CD4-positive, CD25-positive, alpha-beta regulatory T cell (primary cell): ENCODE results near the gene OSMR. TPM values are rescaled to one million over a fixed set of nuclear protein-coding genes. Genes with fewer than 3 reads are reported as not detected.

Source experiments
- ATAC-seq, 2 donors: fragments of 150-1000 bp; cut with Tn5 transposase; one replicate each; pipeline ENCODE4 v1.10.0; 2021; ENCODE audit warnings: low read depth in 2 of 2, moderate number of reproducible peaks in 2 of 2, moderate library complexity in 1 of 2
- DNase-seq, 3 donors: peaks; one replicate each; pipeline versions ENCODE4 v3.0.0 to v3.0.0-alpha.2; 2012 to 2022; ENCODE audit warnings: mixed read lengths in 1 of 3
- H3K27ac ChIP-seq: one replicate; pipeline ENCODE4 v1.7.0; 2013; ENCODE audit warnings: mild to moderate bottlenecking, low read length; ENCODE audit not compliant: insufficient read depth, poor library complexity, severe bottlenecking
- H3K27me3 ChIP-seq: one replicate; pipeline ENCODE4 v1.7.0; 2013; ENCODE audit warnings: low read length; ENCODE audit not compliant: control insufficient read depth, insufficient read depth
- H3K36me3 ChIP-seq: one replicate; pipeline ENCODE4 v1.7.0; 2013; ENCODE audit warnings: mild to moderate bottlenecking, low read length, moderate library complexity; ENCODE audit not compliant: control insufficient read depth, insufficient read depth
- H3K4me1 ChIP-seq: 2 replicates; pipeline ENCODE4 v1.7.0; 2013; ENCODE audit warnings: mild to moderate bottlenecking, low read length; ENCODE audit not compliant: insufficient read depth, control insufficient read depth, poor library complexity, severe bottlenecking
- H3K4me3 ChIP-seq: one replicate; pipeline ENCODE4 v1.7.0; 2013; ENCODE audit warnings: low read depth, mild to moderate bottlenecking, low read length, moderate library complexity
- H3K9me3 ChIP-seq, 2 experiments: 1 replicate in 1 of 2; 2 replicates in 1 of 2; pipeline ENCODE4 v1.7.0; 2013; ENCODE audit warnings: low read length in 2 of 2, mild to moderate bottlenecking in 1 of 2, moderate library complexity in 1 of 2; ENCODE audit not compliant: control insufficient read depth in 2 of 2
- H3K27ac Mint-ChIP-seq, 3 donors: one replicate each; pipeline ENCODE4 v1.8.0; 2020 to 2022; ENCODE audit warnings: mild to moderate bottlenecking in 3 of 3, mixed read lengths in 3 of 3, moderate library complexity in 2 of 3
- H3K27me3 Mint-ChIP-seq: one replicate; pipeline ENCODE4 v1.8.0; 2022; ENCODE audit warnings: mild to moderate bottlenecking, mixed read lengths
- H3K36me3 Mint-ChIP-seq: one replicate; pipeline ENCODE4 v1.8.0; 2020; ENCODE audit warnings: mixed read lengths
- H3K4me1 Mint-ChIP-seq, 4 donors: one replicate each; pipeline ENCODE4 v1.8.0; 2020 to 2022; ENCODE audit warnings: mixed read lengths in 4 of 4, mild to moderate bottlenecking in 1 of 4
- H3K4me3 Mint-ChIP-seq, 4 donors: one replicate each; pipeline ENCODE4 v1.8.0; 2020 to 2022; ENCODE audit warnings: mild to moderate bottlenecking in 4 of 4, mixed read lengths in 4 of 4, moderate library complexity in 3 of 4
- H3K9me3 Mint-ChIP-seq, 7 donors: one replicate each; pipeline ENCODE4 v1.8.0; 2020 to 2022; ENCODE audit warnings: mixed read lengths in 7 of 7, mild to moderate bottlenecking in 3 of 7, moderate library complexity in 2 of 7
- polyA plus RNA-seq, 4 donors: library from polyadenylated mRNA; unstranded; fragments of 300-500 nt; fragmentation: Illumina TruSeq; gene quantifications; one replicate each; pipeline ENCODE4 v1.2.3, GENCODE V29; 2021
- total RNA-seq: library from RNA; stranded (reverse); gene quantifications from one replicate; pipeline ENCODE4 v1.2.3, GENCODE V29; 2022

Gene OSMR
- total and polyA plus RNA-seq, 5 donors from 2014 or later: 0.31 TPM; not detected in 4

- Histone ChIP-seq H3K27ac (no peak overlapping the region), H3K27me3 (no peaks in the 10 kb centered on the region), H3K4me3 (no peak overlapping the region), H3K36me3 (peaks cover 86% of the 10 kb centered on the region), H3K4me1 (no peaks in the 10 kb centered on the region), H3K9me3 (no peaks in the 10 kb centered on the region)
- no peaks in the 10 kb centered on the region for H3K9me3 Mint-ChIP-seq
- peaks cover 22% of the 10 kb centered on the region for H3K36me3 Mint-ChIP-seq
- ATAC-seq (no peak), DNase-seq (no peak)
- H3K4me1 Mint-ChIP-seq: peaks cover 0 to 7% (median under 1%) of the 10 kb centered on the region in 4 donors
- no peaks in the 10 kb centered on the region for H3K27me3 Mint-ChIP-seq
- no peak overlapping the region for H3K27ac Mint-ChIP-seq
- no peak overlapping the region for H3K4me3 Mint-ChIP-seq
Measured at GRCh38 chr5:38944282-38944681, 98.5 kb downstream of the OSMR start.

GRCh38 chr5:38948501-38948900, 102.7 kb downstream of the OSMR start:
- peak overlapping the region in 1 of 3 donors; percentile 25 for H3K27ac Mint-ChIP-seq

GRCh38 chr5:38953426-38954012, 107.7 kb downstream of the OSMR start:
- Mint-ChIP-seq H3K9me3 (no peaks in the 10 kb centered on the region), H3K4me1 (peaks cover 0 to 6% (median 0%) of the 10 kb centered on the region in 4 donors), H3K36me3 (peaks cover 61% of the 10 kb centered on the region), H3K27me3 (no peaks in the 10 kb centered on the region), H3K4me3 (no peak overlapping the region), H3K27ac (no peak overlapping the region)
- Histone ChIP-seq H3K4me1 (no peaks in the 10 kb centered on the region), H3K36me3 (peaks cover 99% of the 10 kb centered on the region), H3K4me3 (no peak overlapping the region), H3K9me3 (no peaks in the 10 kb centered on the region), H3K27ac (no peak overlapping the region), H3K27me3 (no peaks in the 10 kb centered on the region)
- ATAC-seq: no peak
- no peak for DNase-seq

More at GRCh38 chr5:38948501-38948900, 102.7 kb downstream of the OSMR start:
- no peaks in the 10 kb centered on the region for H3K27me3 Mint-ChIP-seq
- H3K4me1 Mint-ChIP-seq: no peaks in the 10 kb centered on the region
- H3K27me3 ChIP-seq: no peaks in the 10 kb centered on the region
- H3K36me3 Mint-ChIP-seq: peaks cover 44% of the 10 kb centered on the region
- no peak overlapping the region for H3K27ac ChIP-seq
- no peak overlapping the region for H3K4me3 ChIP-seq
- DNase-seq: no peak
- no peaks in the 10 kb centered on the region for H3K9me3 Mint-ChIP-seq
- H3K9me3 ChIP-seq: no peaks in the 10 kb centered on the region
- ATAC-seq: no peak
- H3K36me3 ChIP-seq: peaks cover 95% of the 10 kb centered on the region
- H3K4me1 ChIP-seq: no peaks in the 10 kb centered on the region
- no peak overlapping the region for H3K4me3 Mint-ChIP-seq

GRCh38 chr5:38961691-38962090, 115.9 kb downstream of the OSMR start:
- Histone ChIP-seq H3K4me3 (no peak overlapping the region), H3K9me3 (no peaks in the 10 kb centered on the region), H3K36me3 (peaks cover 93% of the 10 kb centered on the region), H3K27ac (no peak overlapping the region), H3K4me1 (no peaks in the 10 kb centered on the region), H3K27me3 (no peaks in the 10 kb centered on the region)
- H3K27ac Mint-ChIP-seq: no peak overlapping the region
- ATAC-seq: no peak
- no peaks in the 10 kb centered on the region for H3K27me3 Mint-ChIP-seq
- no peaks in the 10 kb centered on the region for H3K9me3 Mint-ChIP-seq
- H3K36me3 Mint-ChIP-seq: peaks cover 39% of the 10 kb centered on the region
- DNase-seq: no peak
- H3K4me3 Mint-ChIP-seq: no peak overlapping the region
- peaks cover 0 to 5% (median 1%) of the 10 kb centered on the region in 4 donors for H3K4me1 Mint-ChIP-seq

- peaks cover 19% of the 10 kb centered on the region for H3K36me3 Mint-ChIP-seq
- H3K27ac ChIP-seq: no peak overlapping the region
- no peaks in the 10 kb centered on the region for H3K27me3 Mint-ChIP-seq
- no peak overlapping the region for H3K4me3 Mint-ChIP-seq
- peaks cover 0 to 9% (median 1%) of the 10 kb centered on the region in 4 donors for H3K4me1 Mint-ChIP-seq
- no peak overlapping the region for H3K27ac Mint-ChIP-seq
- no peak for DNase-seq
- H3K4me1 ChIP-seq: no peaks in the 10 kb centered on the region
- ATAC-seq: no peak
- H3K4me3 ChIP-seq: no peak overlapping the region
- H3K36me3 ChIP-seq: peaks cover 71% of the 10 kb centered on the region
- H3K9me3 Mint-ChIP-seq: no peaks in the 10 kb centered on the region
- no peaks in the 10 kb centered on the region for H3K9me3 ChIP-seq
- H3K27me3 ChIP-seq: no peaks in the 10 kb centered on the region
Measured at GRCh38 chr5:38968665-38969064, 122.9 kb downstream of the OSMR start.

- H3K27me3 ChIP-seq: no peaks in the 10 kb centered on the region
- peaks cover 45% of the 10 kb centered on the region for H3K36me3 Mint-ChIP-seq
- no peaks in the 10 kb centered on the region for H3K9me3 ChIP-seq
- H3K4me3 Mint-ChIP-seq: no peak overlapping the region
- no peaks in the 10 kb centered on the region for H3K9me3 Mint-ChIP-seq
- H3K36me3 ChIP-seq: peaks cover 40% of the 10 kb centered on the region
- no peak for ATAC-seq
- no peaks in the 10 kb centered on the region for H3K4me1 ChIP-seq
- H3K27me3 Mint-ChIP-seq: no peaks in the 10 kb centered on the region
- H3K4me3 ChIP-seq: no peak overlapping the region
- H3K27ac ChIP-seq: no peak overlapping the region
- peaks cover 3 to 21% (median 13%) of the 10 kb centered on the region in 4 donors for H3K4me1 Mint-ChIP-seq
- no peak for DNase-seq
- H3K27ac Mint-ChIP-seq: no peak overlapping the region
Measured at GRCh38 chr5:38978036-38978435, 132.2 kb downstream of the OSMR start.

GRCh38 chr5:38979535-38979934, 133.7 kb downstream of the OSMR start:
- DNase-seq (no peak), ATAC-seq (no peak)
- Histone ChIP-seq H3K36me3 (peaks cover 34% of the 10 kb centered on the region), H3K27me3 (no peaks in the 10 kb centered on the region), H3K4me3 (no peak overlapping the region), H3K27ac (no peak overlapping the region), H3K9me3 (no peaks in the 10 kb centered on the region), H3K4me1 (no peaks in the 10 kb centered on the region)
- H3K36me3 Mint-ChIP-seq: peaks cover 38% of the 10 kb centered on the region
- H3K27ac Mint-ChIP-seq: no peak overlapping the region
- no peaks in the 10 kb centered on the region for H3K27me3 Mint-ChIP-seq
- no peak overlapping the region for H3K4me3 Mint-ChIP-seq
- H3K9me3 Mint-ChIP-seq: no peaks in the 10 kb centered on the region
- H3K4me1 Mint-ChIP-seq: peaks cover 3 to 21% (median 11%) of the 10 kb centered on the region in 4 donors
